HepG2 (cell line): ENCODE results near the gene PRR36. TPM values are rescaled to one million over a fixed set of nuclear protein-coding genes. Genes with fewer than 3 reads are reported as not detected.

Experiments used
- ATAC-seq: fragments of 200-7000 bp; cut with Tn5 transposase; 3 replicates; pipeline ENCODE4 v1.9.1; 2020; ENCODE audit warnings: mild to moderate bottlenecking, moderate library complexity
- BruUV-seq: library from RNA; stranded (reverse); fragments of 400-500 nt; replicated peaks from 2 replicates; lab custom pipeline; 2021; lab: Mats Ljungman, UMichigan
- CTCF ChIA-PET: fragments of 300-600 bp; formaldehyde crosslinking; extraction: SDS; loops from one replicate; lab custom pipeline; 2021; ENCODE audit warnings: low total read pairs, inconsistent platforms, low intra/inter-chr PET ratio; lab: Yijun Ruan, JAX
- POLR2A ChIA-PET: fragments of 350-600 bp; sonication (Branson Sonifier 250); formaldehyde crosslinking; loops from one replicate; lab custom pipeline; 2020; ENCODE audit warnings: antibody characterized with exemption, inconsistent platforms; lab: Yijun Ruan, JAX
- DNase-seq: peaks from one replicate; pipeline ENCODE4 v3.0.0-alpha.2; 2015; ENCODE audit warnings: low spot score
- FAIRE-seq: peaks from 3 replicates; lab custom pipeline; 2011; peaks lifted over from hg19 to GRCh38; lab: Jason Lieb, UNC
- H2AFZ ChIP-seq: one replicate; pipeline ENCODE4 v1.6.1; 2011; ENCODE audit warnings: low read length, inconsistent platforms
- H3K27ac ChIP-seq: fragments of 300-600 bp; 3 replicates; pipeline ENCODE4 v1.8.0; 2011; ENCODE audit warnings: mixed run types, mild to moderate bottlenecking, mixed read lengths, low read length, inconsistent platforms; ENCODE audit not compliant: insufficient read depth; ENCODE audit errors: extremely low read length
- H3K27me3 ChIP-seq, 2 experiments: fragments of 200-600 bp in 1 of 2; 2 replicates in 1 of 2; 3 replicates in 1 of 2; pipeline versions ENCODE4 v1.6.0 to v1.8.0; 2011; ENCODE audit warnings: low read length in 2 of 2, mild to moderate bottlenecking in 2 of 2, moderate library complexity in 2 of 2, inconsistent platforms in 1 of 2; ENCODE audit not compliant: insufficient read depth in 2 of 2, control insufficient read depth in 1 of 2
- H3K36me3 ChIP-seq, 2 experiments: fragments of 200-600 bp in 1 of 2; replicated peaks in 1 of 2; 2 replicates in 1 of 2; 3 replicates in 1 of 2; pipeline versions ENCODE4 v1.5.1 to v1.8.0; 2011; ENCODE audit warnings: low read length in 2 of 2, inconsistent platforms in 1 of 2; ENCODE audit not compliant: insufficient read depth in 2 of 2, control insufficient read depth in 1 of 2
- H3K4me1 ChIP-seq: 2 replicates; pipeline ENCODE4 v1.5.1; 2012; ENCODE audit warnings: low read length, inconsistent platforms; ENCODE audit not compliant: insufficient read depth
- H3K4me2 ChIP-seq: 2 replicates; pipeline ENCODE4 v1.6.0; 2011; ENCODE audit warnings: low read depth, low read length, inconsistent platforms
- H3K4me3 ChIP-seq, 3 experiments: fragments of 200-600 bp in 1 of 3; sonication (generic), shearing (Covaris generic) in 1 of 3; replicated peaks in 1 of 3; 2 replicates each; pipeline ENCODE4 v1.5.1; 2011 to 2016; ENCODE audit warnings: low read length in 3 of 3, inconsistent platforms in 2 of 3, low read depth in 2 of 3, mild to moderate bottlenecking in 2 of 3, control low read depth in 1 of 3, mixed read lengths in 1 of 3; ENCODE audit not compliant: insufficient read depth in 1 of 3
- H3K79me2 ChIP-seq: one replicate; pipeline ENCODE4 v1.6.1; 2011; ENCODE audit warnings: low read length, inconsistent platforms; ENCODE audit not compliant: insufficient read depth
- H3K9ac ChIP-seq: 2 replicates; pipeline ENCODE4 v1.6.0; 2011; ENCODE audit warnings: mild to moderate bottlenecking, low read depth, low read length, inconsistent platforms; ENCODE audit not compliant: insufficient read depth
- H3K9me3 ChIP-seq: 2 replicates; pipeline ENCODE4 v1.5.1; 2012; ENCODE audit warnings: mild to moderate bottlenecking, low read length
- H4K20me1 ChIP-seq: 2 replicates; pipeline ENCODE4 v1.6.0; 2011; ENCODE audit warnings: inconsistent platforms, mild to moderate bottlenecking, low read length, moderate library complexity; ENCODE audit not compliant: insufficient read depth
- BCLAF1 ChIP-seq: fragments of 450-650 bp; IDR thresholded peaks from 2 replicates; pipeline ENCODE4 v1.6.1; 2017; ENCODE audit warnings: mild to moderate bottlenecking
- BRCA1 ChIP-seq: sonication (generic); formaldehyde crosslinking; IDR thresholded peaks from 2 replicates; pipeline ENCODE4 v1.4.0; 2020; ENCODE audit warnings: missing genetic modification reagents
- DNMT1 ChIP-seq: sonication (generic); formaldehyde crosslinking; IDR thresholded peaks from 2 replicates; pipeline ENCODE4 v1.5.1; 2020; ENCODE audit warnings: mild to moderate bottlenecking, missing genetic modification reagents
- FIP1L1 ChIP-seq: fragments of 200-400 bp; formaldehyde crosslinking; IDR thresholded peaks from 2 replicates; pipeline ENCODE4 v1.6.1; 2018; ENCODE audit warnings: low read depth, mild to moderate bottlenecking, low read length, moderate library complexity, borderline replicate concordance; ENCODE audit not compliant: insufficient read depth
- GTF2F1 ChIP-seq: fragments of 150-350 bp; IDR thresholded peaks from 2 replicates; pipeline ENCODE4 v1.6.1; 2014; ENCODE audit warnings: low read length
- HNF1B ChIP-seq: sonication (generic); formaldehyde crosslinking; IDR thresholded peaks from 2 replicates; pipeline ENCODE4 v1.5.1; 2020; ENCODE audit warnings: mild to moderate bottlenecking, moderate library complexity, missing genetic modification reagents
- HOXA7 ChIP-seq: sonication (generic); formaldehyde crosslinking; IDR thresholded peaks from 2 replicates; pipeline ENCODE4 v1.8.1; 2022; ENCODE audit warnings: mild to moderate bottlenecking, missing genetic modification reagents, moderate library complexity
- HOXD1 ChIP-seq: sonication (generic); formaldehyde crosslinking; IDR thresholded peaks from 2 replicates; pipeline ENCODE4 v1.5.0; 2020; ENCODE audit warnings: missing genetic modification reagents
- KMT2A ChIP-seq: sonication (generic); formaldehyde crosslinking; IDR thresholded peaks from 2 replicates; pipeline ENCODE4 v1.4.0; 2020; ENCODE audit warnings: missing genetic modification reagents
- MBD4 ChIP-seq: IDR thresholded peaks from 2 replicates; pipeline ENCODE4 v1.6.1; 2012; ENCODE audit warnings: low read length, inconsistent platforms, borderline replicate concordance
- MIER2 ChIP-seq: IDR thresholded peaks from 2 replicates; pipeline ENCODE4 v1.6.1; 2016; ENCODE audit warnings: missing biosample characterization, missing genetic modification reagents
- POLR2G ChIP-seq: fragments of 200-400 bp; formaldehyde crosslinking; IDR thresholded peaks from 2 replicates; pipeline ENCODE4 v1.6.1; 2018; ENCODE audit warnings: mild to moderate bottlenecking, low read depth, low read length, moderate library complexity
- RCOR2 ChIP-seq: IDR thresholded peaks from 2 replicates; pipeline ENCODE4 v1.6.1; 2016; ENCODE audit warnings: missing biosample characterization, missing genetic modification reagents
- SALL2 ChIP-seq: sonication (generic); formaldehyde crosslinking; IDR thresholded peaks from 2 replicates; pipeline ENCODE4 v1.8.1; 2023; ENCODE audit warnings: mild to moderate bottlenecking, missing genetic modification reagents, inconsistent platforms
- SIN3B ChIP-seq: fragments of 150-350 bp; IDR thresholded peaks from 2 replicates; pipeline ENCODE4 v1.6.1; 2014; ENCODE audit warnings: low read length
- SRY ChIP-seq: sonication (generic); formaldehyde crosslinking; IDR thresholded peaks from 2 replicates; pipeline ENCODE4 v1.8.0; 2022; ENCODE audit warnings: mild to moderate bottlenecking, missing genetic modification reagents
- TP53 ChIP-seq: sonication (generic); formaldehyde crosslinking; conservative IDR thresholded peaks from 2 replicates; pipeline ENCODE4 v1.4.0; 2020; ENCODE audit warnings: missing genetic modification reagents
- ZIK1 ChIP-seq: sonication (generic); formaldehyde crosslinking; IDR thresholded peaks from 2 replicates; pipeline ENCODE4 v1.5.0; 2020; ENCODE audit warnings: mild to moderate bottlenecking, low read depth, missing genetic modification reagents, borderline replicate concordance
- WGBS: methylation state at CpG from one replicate; pipeline ENCODE4 v1.1.6; 2017; ENCODE audit warnings: low lambda C conversion rate; 5-methylcytosine and 5-hydroxymethylcytosine counted together
- in situ Hi-C: cut with HindIII; loops from 2 replicates; pipeline ENCODE4 v1.10.0; 2017; ENCODE audit warnings: low pct_unique_long_range_greater_than_20kb; ENCODE audit not compliant: extremely low pct_ligation_motif_present
- intact Hi-C: fragments of 100-400 bp; cut with micrococcal nuclease; formaldehyde crosslinking; loops from one replicate; pipeline ENCODE4 v1.10.0; 2022; ENCODE audit not compliant: unreplicated experiment
- polyA plus RNA-seq, 8 experiments: library from polyadenylated mRNA; depleted of rRNA in 3 of 8; stranded (reverse) in 7 of 8; unstranded in 1 of 8; fragments of >200 nt; fragmentation: Illumina TruSeq in 4 of 8; extraction: Trizol in 4 of 8; gene quantifications; 2 replicates each; pipeline versions ENCODE4 v1.2.1 to v1.2.3, GENCODE V29; 2011 to 2016; ENCODE audit warnings: low read depth in 4 of 8, missing spikeins in 1 of 8, mixed read lengths in 1 of 8; ENCODE audit not compliant: insufficient read depth in 1 of 8
- total RNA-seq, 5 experiments: library from RNA; depleted of rRNA; stranded (reverse); fragments of >200 nt; fragmentation: Illumina TruSeq; extraction: Trizol; gene quantifications; 2 replicates each; pipeline ENCODE4 v1.2.3, GENCODE V29; 2016; ENCODE audit warnings: low read depth in 1 of 5

Gene PRR36
- total and polyA plus RNA-seq, 2 of the 13 experiments (the other 11 are each of a cell fraction or from before 2014, with no cell fraction given) = 0.07 to 0.17 TPM

- ATAC-seq = no peak
Measured at GRCh38 chr19:7857727-7858108, 16.5 kb downstream of the PRR36 start.

More at GRCh38 chr19:7857727-7858108, 16.5 kb downstream of the PRR36 start:
- H3K9ac ChIP-seq = no peak overlapping the region
- POLR2A ChIA-PET = interaction anchor here (1.0 kb wide), 1 partner anchor 11 kb away, joined by 4 read pairs; no protein-coding TSS in a partner anchor
- TF ChIP-seq HNF1B (CRISPR knock-in tag) (no peak), KMT2A (no peak), MIER2 (CRISPR knock-in tag) (no peak), SIN3B (no peak), HOXA7 (CRISPR knock-in tag) (no peak), DNMT1 (CRISPR knock-in tag) (no peak), SALL2 (no peak), MBD4 (no peak), BCLAF1 (no peak), TP53 (CRISPR knock-in tag) (no peak), HOXD1 (no peak), ZIK1 (CRISPR knock-in tag) (no peak), RCOR2 (no peak), POLR2G (no peak), GTF2F1 (no peak), SRY (CRISPR knock-in tag) (no peak), BRCA1 (CRISPR knock-in tag) (no peak), FIP1L1 (no peak)
- CTCF ChIA-PET = no interaction called here
- no peaks in the 10 kb centered on the region for H3K36me3 ChIP-seq
- H3K27me3 ChIP-seq = no peaks in the 10 kb centered on the region; a peak in 1 of 5 replicates
- peaks cover 15% of the 10 kb centered on the region for H3K4me1 ChIP-seq
- H3K4me2 ChIP-seq = no peak overlapping the region
- no peaks in the 10 kb centered on the region for H4K20me1 ChIP-seq
- WGBS = 94% methylated on average over 2 of the region's 8 CpGs
- no peak for DNase-seq
- no peak for FAIRE-seq
- BruUV-seq = no TSS peak
- no peak overlapping the region for H3K4me3 ChIP-seq
- no peaks in the 10 kb centered on the region for H3K9me3 ChIP-seq
- H3K79me2 ChIP-seq = no peaks in the 10 kb centered on the region
- no peak overlapping the region for H2AFZ ChIP-seq
- intact Hi-C loops (no loop called here), in situ Hi-C loops (no loop called here)
- H3K27ac ChIP-seq = no peak overlapping the region
